ENCODE data around the gene MED13L.

MED13L gene

DNA sequence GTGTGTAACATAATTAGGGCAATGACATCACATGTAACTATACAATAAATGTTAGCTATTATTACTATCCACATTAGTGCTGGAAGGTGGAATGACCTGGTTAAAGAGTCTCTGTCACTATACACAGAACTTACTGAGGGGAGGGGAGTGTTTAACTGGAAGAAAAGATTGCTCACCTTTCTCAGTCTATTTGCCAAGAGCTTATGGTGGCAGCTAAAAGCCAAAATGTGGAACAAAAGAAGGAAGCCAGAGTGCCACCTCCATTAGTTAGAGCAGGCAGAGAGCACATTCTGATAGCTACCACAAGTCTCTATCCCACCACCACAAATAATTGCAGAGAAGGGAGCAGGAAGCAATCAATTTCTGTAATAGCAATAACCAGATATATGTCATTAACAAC lies 124.4 kb downstream of the MED13L start:
- peak overlapping the region; percentile 55 for H3K27ac Mint-ChIP-seq
- no peaks in the 10 kb centered on the region for H3K27me3 Mint-ChIP-seq (ENCODE audit: low read depth, poor library complexity)
- TF ChIP-seq, protein P1, sequence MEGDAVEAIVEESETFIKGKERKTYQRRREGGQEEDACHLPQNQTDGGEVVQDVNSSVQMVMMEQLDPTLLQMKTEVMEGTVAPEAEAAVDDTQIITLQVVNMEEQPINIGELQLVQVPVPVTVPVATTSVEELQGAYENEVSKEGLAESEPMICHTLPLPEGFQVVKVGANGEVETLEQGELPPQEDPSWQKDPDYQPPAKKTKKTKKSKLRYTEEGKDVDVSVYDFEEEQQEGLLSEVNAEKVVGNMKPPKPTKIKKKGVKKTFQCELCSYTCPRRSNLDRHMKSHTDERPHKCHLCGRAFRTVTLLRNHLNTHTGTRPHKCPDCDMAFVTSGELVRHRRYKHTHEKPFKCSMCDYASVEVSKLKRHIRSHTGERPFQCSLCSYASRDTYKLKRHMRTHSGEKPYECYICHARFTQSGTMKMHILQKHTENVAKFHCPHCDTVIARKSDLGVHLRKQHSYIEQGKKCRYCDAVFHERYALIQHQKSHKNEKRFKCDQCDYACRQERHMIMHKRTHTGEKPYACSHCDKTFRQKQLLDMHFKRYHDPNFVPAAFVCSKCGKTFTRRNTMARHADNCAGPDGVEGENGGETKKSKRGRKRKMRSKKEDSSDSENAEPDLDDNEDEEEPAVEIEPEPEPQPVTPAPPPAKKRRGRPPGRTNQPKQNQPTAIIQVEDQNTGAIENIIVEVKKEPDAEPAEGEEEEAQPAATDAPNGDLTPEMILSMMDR (IDR thresholded peaks at IDR 0.05): no peak
- no peak for DNase-seq
- H3K4me1 Mint-ChIP-seq: peaks cover 41% of the 10 kb centered on the region
- no peaks in the 10 kb centered on the region for H3K36me3 Mint-ChIP-seq (ENCODE audit: low read depth)
- no peaks in the 10 kb centered on the region for H3K9me3 Mint-ChIP-seq
- no peak overlapping the region for H3K4me3 Mint-ChIP-seq

DNA sequence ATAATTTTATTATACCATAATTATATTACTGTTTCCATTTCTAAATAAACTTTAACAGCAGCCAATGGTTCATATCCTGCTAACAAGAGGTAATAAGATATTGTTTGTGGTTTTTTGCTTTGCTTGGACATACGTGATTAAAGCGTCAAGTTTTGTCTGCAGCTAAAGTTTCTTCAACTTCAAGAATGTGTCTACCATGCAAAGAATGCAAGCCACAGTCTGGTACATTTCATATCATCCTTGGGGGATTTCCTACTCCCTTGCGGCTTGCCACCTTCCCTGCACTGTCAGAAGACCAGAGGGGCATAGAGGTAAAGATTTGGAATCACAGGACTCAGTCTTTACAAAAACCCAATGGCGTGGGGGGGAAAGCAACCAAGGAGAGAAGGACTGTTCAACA lies 125.2 kb downstream of the MED13L start:
- H3K9me3 Mint-ChIP-seq: no peaks in the 10 kb centered on the region
- DNase-seq: no peak
- TF ChIP-seq, protein P1 (IDR thresholded peaks at IDR 0.05): no peak
- peaks cover 33% of the 10 kb centered on the region for H3K4me1 Mint-ChIP-seq
- no peak overlapping the region for H3K27ac Mint-ChIP-seq
- H3K27me3 Mint-ChIP-seq (ENCODE audit: low read depth, poor library complexity): no peaks in the 10 kb centered on the region
- H3K36me3 Mint-ChIP-seq (ENCODE audit: low read depth): no peaks in the 10 kb centered on the region
- H3K4me3 Mint-ChIP-seq: no peak overlapping the region

DNA sequence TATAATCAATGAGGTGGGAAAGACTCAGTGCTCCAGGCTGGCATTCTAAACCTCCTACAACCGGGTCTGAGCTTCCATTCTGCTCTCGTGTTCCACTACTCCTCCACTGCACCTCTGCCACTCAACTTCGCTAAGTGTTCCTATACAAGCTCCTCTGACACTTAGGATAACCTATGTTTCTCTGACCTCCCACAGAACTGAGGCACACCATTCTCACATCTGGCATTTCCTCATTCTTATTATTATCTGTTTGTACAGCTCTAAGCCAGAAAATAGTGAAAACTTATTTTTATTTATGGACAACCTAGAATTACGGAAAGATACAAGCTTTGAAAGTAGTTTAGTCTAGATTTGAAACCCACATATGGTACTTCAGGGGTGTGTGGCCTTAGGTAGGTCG lies 127.0 kb downstream of the MED13L start:
- TF ChIP-seq, protein P1 (IDR thresholded peaks at IDR 0.05): no peak
- Mint-ChIP-seq H3K4me3 (no peak overlapping the region), H3K36me3 (ENCODE audit: low read depth) (no peaks in the 10 kb centered on the region), H3K9me3 (no peaks in the 10 kb centered on the region), H3K27ac (peak overlapping the region; percentile 81), H3K27me3 (ENCODE audit: low read depth, poor library complexity) (no peaks in the 10 kb centered on the region), H3K4me1 (peaks cover 24% of the 10 kb centered on the region)
- DNase-seq: no peak

DNA sequence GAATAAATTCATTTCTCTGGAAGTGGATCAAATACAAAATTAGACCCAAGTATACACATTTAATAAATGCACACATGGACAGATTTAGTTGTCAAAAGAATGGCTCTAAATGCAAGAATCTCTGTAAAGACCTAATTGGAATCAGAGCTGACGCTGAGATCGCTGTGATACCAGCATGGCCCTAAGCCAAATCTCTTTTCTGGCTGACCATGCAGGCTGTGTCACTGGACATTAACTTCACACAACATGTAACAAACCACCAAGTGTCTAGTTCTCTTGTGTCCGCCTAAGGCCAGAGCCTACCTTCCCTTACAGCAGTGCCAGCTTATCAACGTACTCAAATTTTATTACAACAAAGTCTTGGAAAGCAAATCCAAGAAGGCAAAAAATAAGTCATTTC lies 127.5 kb downstream of the MED13L start:
- DNase-seq: no peak
- Mint-ChIP-seq H3K36me3 (ENCODE audit: low read depth) (no peaks in the 10 kb centered on the region), H3K4me1 (peaks cover 25% of the 10 kb centered on the region), H3K9me3 (no peaks in the 10 kb centered on the region), H3K27ac (no peak overlapping the region), H3K4me3 (no peak overlapping the region), H3K27me3 (ENCODE audit: low read depth, poor library complexity) (no peaks in the 10 kb centered on the region)
- TF ChIP-seq, protein P1 (IDR thresholded peaks at IDR 0.05): no peak

DNA sequence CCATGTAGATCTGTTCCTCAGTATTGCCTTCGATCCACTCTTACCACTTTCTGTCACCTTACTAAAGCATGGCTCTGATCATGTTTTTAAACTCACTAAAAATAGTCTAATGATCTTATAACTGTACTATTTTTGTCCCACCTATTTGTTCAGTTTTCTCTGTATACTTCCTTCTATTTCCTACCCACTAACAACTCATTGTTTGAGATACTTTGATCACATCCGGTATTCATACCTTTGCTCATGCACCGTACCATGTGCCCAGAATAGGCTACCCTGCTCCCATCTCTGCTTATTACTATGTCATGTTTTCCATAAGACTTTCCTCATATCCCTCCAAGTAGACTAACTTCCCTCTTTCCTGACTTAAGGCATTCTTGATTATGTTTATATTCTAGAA lies 128.6 kb downstream of the MED13L start:
- H3K27me3 Mint-ChIP-seq (ENCODE audit: low read depth, poor library complexity): no peaks in the 10 kb centered on the region
- no peak overlapping the region for H3K4me3 Mint-ChIP-seq
- TF ChIP-seq, protein P1 (IDR thresholded peaks at IDR 0.05): no peak
- no peak for DNase-seq
- H3K27ac Mint-ChIP-seq: no peak overlapping the region
- no peaks in the 10 kb centered on the region for H3K9me3 Mint-ChIP-seq
- H3K36me3 Mint-ChIP-seq (ENCODE audit: low read depth): no peaks in the 10 kb centered on the region
- peaks cover 32% of the 10 kb centered on the region for H3K4me1 Mint-ChIP-seq

DNA sequence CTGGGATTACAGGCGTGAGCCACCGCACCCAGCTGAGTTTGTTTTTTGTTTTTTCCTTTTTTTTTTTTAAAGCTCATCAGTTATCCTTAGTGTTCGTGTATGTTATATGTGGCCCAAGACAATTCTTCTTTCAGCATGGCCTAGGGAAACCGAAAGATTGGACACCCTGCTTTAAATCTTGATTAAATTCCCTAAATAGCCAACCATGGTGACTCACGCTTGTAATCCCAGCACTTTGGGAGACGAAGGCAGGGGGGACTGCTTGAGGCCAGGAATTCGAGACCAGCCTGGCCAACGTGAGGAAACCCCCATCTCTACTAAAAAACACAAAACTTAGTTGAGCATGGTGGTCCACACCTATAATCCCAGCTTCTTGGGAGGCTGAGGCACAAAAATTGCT lies 131.1 kb downstream of the MED13L start:
- no peaks in the 10 kb centered on the region for H3K36me3 Mint-ChIP-seq (ENCODE audit: low read depth)
- TF ChIP-seq, protein P1 (IDR thresholded peaks at IDR 0.05): no peak
- H3K4me1 Mint-ChIP-seq: peaks cover 40% of the 10 kb centered on the region
- H3K27ac Mint-ChIP-seq: no peak overlapping the region
- peaks cover 3% of the 10 kb centered on the region for H3K27me3 Mint-ChIP-seq (ENCODE audit: low read depth, poor library complexity)
- no peaks in the 10 kb centered on the region for H3K9me3 Mint-ChIP-seq
- no peak for DNase-seq
- H3K4me3 Mint-ChIP-seq: no peak overlapping the region

Measured in nephron progenitor cell (in vitro differentiated cells).